ENCODE data around the gene SMARCA4.

Gene SMARCA4

DNA sequence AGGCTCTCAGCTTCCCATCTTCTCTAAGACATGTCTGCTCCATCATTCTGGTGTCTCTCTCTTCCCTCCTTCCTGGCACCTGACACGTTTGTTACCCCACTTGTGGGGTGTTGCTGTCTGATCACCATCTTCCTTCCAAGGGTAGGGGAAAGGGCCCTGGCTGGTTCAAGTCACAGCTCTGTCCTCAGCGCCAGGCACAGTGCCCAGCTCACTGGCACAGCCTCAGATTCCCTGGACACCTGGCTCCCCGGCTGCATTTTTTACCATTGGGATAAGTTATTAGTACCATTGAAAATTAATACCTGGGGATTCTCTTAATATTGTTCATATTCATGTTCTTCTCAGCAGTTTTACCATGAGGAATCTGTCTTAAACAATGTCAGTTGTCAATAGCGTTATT, 77.7 kb downstream of the SMARCA4 start (continued):
- TF ChIP-seq ZBTB6 (tag by site-specific recombination; IDR thresholded peaks at IDR 0.05) (no peak), ZNF544 (tag by site-specific recombination; IDR thresholded peaks at IDR 0.05) (no peak), ZBTB21 (tag by site-specific recombination; IDR thresholded peaks at IDR 0.05) (no peak), PATZ1 (tag by site-specific recombination; IDR thresholded peaks at IDR 0.05) (no peak), ZNF692 (tag by site-specific recombination; IDR thresholded peaks at IDR 0.05) (no peak), ZNF645 (tag by site-specific recombination; IDR thresholded peaks at IDR 0.05) (no peak)

DNA sequence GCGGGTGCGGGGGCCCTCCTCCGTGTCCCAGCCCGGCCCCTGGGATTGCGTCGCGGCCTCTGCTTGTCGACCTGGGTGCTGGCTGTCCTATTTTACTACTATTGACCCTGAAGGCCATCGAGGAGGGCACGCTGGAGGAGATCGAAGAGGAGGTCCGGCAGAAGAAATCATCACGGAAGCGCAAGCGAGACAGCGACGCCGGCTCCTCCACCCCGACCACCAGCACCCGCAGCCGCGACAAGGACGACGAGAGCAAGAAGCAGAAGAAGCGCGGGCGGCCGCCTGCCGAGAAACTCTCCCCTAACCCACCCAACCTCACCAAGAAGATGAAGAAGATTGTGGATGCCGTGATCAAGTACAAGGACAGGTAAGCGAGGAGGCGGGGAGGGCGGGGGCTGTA, 80.4 kb downstream of the SMARCA4 start:
- no peak overlapping the region for H3K27ac ChIP-seq (ENCODE audit: extremely low read depth, low read depth, low read length)
- ChIA-PET POLR2A (no interaction called here), CTCF (no interaction called here)
- no peak for TF ChIP-seq ZNF558 (tag by site-specific recombination; IDR thresholded peaks at IDR 0.05)
- TF ChIP-seq ZFP37 (tag by site-specific recombination; IDR thresholded peaks at IDR 0.05), result no peak
- no peak for TF ChIP-seq GLIS2 (tag by site-specific recombination; IDR thresholded peaks at IDR 0.05)
- no peak for TF ChIP-seq ZNF777 (tag by site-specific recombination; IDR thresholded peaks at IDR 0.05; ENCODE audit: borderline replicate concordance)
- no peak for TF ChIP-seq ZNF701 (tag by site-specific recombination; IDR thresholded peaks at IDR 0.05)
- TF ChIP-seq SP7 (tag by site-specific recombination; IDR thresholded peaks at IDR 0.05), result no peak
- no peak for TF ChIP-seq YY2 (tag by site-specific recombination; IDR thresholded peaks at IDR 0.05)
- TF ChIP-seq ZNF423 (tag by site-specific recombination; IDR thresholded peaks at IDR 0.05), result no peak
- no peak for TF ChIP-seq ZNF175 (tag by site-specific recombination; IDR thresholded peaks at IDR 0.05)
- no peak for TF ChIP-seq ZNF138 (tag by site-specific recombination; IDR thresholded peaks at IDR 0.05; ENCODE audit: borderline replicate concordance)
- no peak for TF ChIP-seq ZBTB6 (tag by site-specific recombination; IDR thresholded peaks at IDR 0.05)
- no peak for TF ChIP-seq ZNF624 (tag by site-specific recombination; IDR thresholded peaks at IDR 0.05)
- TF ChIP-seq ZNF791 (tag by site-specific recombination; IDR thresholded peaks at IDR 0.05), result no peak
- H3K36me3 ChIP-seq (ENCODE audit: control insufficient read depth in 2 of 2, insufficient read depth in 1 of 2, low read length in 2 of 2), result peaks cover 39 to 76% of the 10 kb centered on the region in 2 experiments
- no peaks in the 10 kb centered on the region for H3K4me1 ChIP-seq (ENCODE audit: control insufficient read depth, insufficient read depth, low read length)
- H3K4me3 ChIP-seq (ENCODE audit: low read depth, low read length), result no peak overlapping the region
- no peaks in the 10 kb centered on the region for H3K9me3 ChIP-seq (ENCODE audit: control insufficient read depth, insufficient read depth, low read depth, low read length)

Data from HEK293 (cell line).